Suprapubic skin (tissue), 4 donors: ENCODE data around the gene SLC35E1.

Source experiments
- CTCF ChIP-seq, 2 donors: fragments of 200-600 bp in 1 of 2; fragments of 450-650 bp in 1 of 2; sonication (generic) in 1 of 2; IDR thresholded peaks; one replicate each; pipeline ENCODE4 v1.5.1; 2016 to 2019; ENCODE audit warnings: antibody characterized with exemption in 2 of 2, mild to moderate bottlenecking in 1 of 2, moderate library complexity in 1 of 2
- POLR2A ChIP-seq, 2 donors: fragments of 450-650 bp; IDR thresholded peaks; one replicate each; pipeline ENCODE4 v1.6.1; 2017; ENCODE audit warnings: antibody characterized with exemption in 2 of 2, mild to moderate bottlenecking in 2 of 2, moderate library complexity in 2 of 2
- POLR2AphosphoS5 ChIP-seq, 3 donors: sonication (generic); formaldehyde crosslinking; IDR thresholded peaks; one replicate each; pipeline ENCODE4 v1.6.1; 2017; ENCODE audit warnings: antibody characterized with exemption in 3 of 3

DNA sequence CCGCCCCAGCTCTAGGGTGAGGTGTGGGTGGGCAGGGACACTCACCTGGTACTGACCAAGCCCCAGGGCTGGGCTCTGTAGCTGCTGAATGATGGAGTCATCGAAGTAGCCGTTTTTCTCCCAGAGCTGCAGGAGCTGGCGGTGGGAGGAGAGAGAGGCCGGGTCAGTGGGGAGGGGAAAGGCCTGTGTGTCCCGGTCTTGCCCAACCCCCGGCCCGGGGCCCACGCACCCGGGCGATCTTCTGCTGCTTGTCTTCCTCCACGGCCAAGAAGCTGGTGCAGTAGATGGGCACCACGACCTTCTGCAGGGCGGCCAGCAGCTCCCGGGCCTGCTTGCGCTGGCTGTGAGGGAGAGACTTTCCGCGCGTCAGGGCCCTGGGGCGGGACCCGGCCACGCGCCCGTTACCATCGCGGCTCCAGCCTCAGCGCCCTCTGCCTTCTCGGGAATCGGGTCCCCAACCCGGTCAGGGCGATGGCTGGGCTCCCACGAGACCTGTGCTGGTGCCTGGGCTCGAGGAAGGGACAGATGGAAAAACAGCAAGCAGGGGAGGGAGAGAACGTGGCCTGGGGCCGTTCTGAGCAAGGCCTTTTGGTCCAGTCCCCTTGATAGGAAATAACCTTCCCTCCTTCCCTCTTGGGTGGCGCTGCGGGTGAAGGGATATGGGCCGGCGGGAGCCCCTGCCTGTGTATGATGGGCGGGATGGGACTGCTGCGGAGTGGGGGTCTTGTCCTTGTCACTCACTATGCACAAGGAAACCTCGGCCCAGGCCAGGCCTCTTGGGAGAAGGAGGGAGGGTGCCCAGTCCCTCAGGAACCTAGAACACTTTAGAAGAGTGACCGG lies 41.5 kb downstream of the SLC35E1 start:
- TF ChIP-seq CTCF (IDR thresholded peaks at IDR 0.05), result no peak
- TF ChIP-seq POLR2A (IDR thresholded peaks at IDR 0.05), result no peak
- no peak for TF ChIP-seq POLR2AphosphoS5 (IDR thresholded peaks at IDR 0.05)
